Measurements from ENCODE around the gene ZNF608. TPM values are rescaled to one million over a fixed set of nuclear protein-coding genes. Genes with fewer than 3 reads are reported as not detected.

ZNF608 gene
- total RNA-seq, 1 donor from 2014 or later: 50.2 TPM

DNA sequence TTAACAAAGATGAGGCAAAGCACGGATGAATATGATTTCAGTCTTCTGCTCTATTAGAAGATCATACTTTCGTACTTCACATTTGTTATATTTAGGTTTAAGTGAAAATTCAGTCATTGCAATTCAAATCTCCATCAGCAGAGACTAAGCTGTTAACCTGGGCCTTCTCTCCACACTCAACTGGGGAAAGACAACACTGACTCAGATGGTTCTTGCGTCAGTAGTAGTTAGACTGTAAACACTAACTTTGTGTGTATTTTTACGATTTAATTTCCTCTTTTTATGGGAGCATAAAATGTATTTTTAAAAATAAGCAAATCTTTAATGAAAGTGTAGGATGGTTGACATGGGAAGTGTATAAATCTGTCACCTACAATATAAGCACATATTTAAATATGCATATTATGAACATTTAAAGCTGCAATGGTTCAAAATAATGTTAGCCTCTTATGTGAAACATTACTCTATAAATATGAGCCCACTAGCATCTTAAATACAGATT lies 42.7 kb upstream of the ZNF608 start:
- TF ChIP-seq, protein P1, sequence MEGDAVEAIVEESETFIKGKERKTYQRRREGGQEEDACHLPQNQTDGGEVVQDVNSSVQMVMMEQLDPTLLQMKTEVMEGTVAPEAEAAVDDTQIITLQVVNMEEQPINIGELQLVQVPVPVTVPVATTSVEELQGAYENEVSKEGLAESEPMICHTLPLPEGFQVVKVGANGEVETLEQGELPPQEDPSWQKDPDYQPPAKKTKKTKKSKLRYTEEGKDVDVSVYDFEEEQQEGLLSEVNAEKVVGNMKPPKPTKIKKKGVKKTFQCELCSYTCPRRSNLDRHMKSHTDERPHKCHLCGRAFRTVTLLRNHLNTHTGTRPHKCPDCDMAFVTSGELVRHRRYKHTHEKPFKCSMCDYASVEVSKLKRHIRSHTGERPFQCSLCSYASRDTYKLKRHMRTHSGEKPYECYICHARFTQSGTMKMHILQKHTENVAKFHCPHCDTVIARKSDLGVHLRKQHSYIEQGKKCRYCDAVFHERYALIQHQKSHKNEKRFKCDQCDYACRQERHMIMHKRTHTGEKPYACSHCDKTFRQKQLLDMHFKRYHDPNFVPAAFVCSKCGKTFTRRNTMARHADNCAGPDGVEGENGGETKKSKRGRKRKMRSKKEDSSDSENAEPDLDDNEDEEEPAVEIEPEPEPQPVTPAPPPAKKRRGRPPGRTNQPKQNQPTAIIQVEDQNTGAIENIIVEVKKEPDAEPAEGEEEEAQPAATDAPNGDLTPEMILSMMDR (IDR thresholded peaks at IDR 0.05; ENCODE audit: insufficient read depth, low read length, poor library complexity, severe bottlenecking): no peak
- Histone ChIP-seq H3K4me3 (ENCODE audit: low read depth, low read length) (no peak overlapping the region), H3K27me3 (ENCODE audit: control insufficient read depth, insufficient read depth, low read length) (no peaks in the 10 kb centered on the region), H3K36me3 (ENCODE audit: control insufficient read depth, insufficient read depth, low read length) (no peaks in the 10 kb centered on the region)
- DNase-seq (ENCODE audit: low read depth): no peak

DNA sequence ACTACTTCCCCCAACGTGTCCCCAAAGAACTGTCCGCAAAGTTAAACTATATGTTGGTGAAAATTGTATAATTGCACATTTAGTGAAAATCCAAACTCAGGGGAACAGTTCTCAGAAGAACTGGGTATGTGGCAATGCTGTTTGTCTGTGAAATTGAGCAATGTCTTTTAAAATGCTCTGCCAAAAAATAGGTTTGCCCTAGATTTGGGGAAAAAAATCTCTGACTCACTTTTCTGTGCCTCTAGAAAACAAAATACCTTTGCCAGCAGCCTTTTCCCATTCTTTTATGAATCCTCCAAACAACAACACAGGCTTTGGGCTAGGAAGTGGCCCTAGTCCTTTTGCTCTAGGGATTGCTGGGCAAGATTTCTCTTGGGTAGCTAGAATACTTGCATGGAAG lies 37.4 kb upstream of the ZNF608 start:
- Histone ChIP-seq H3K27me3 (ENCODE audit: control insufficient read depth, insufficient read depth, low read length) (no peaks in the 10 kb centered on the region), H3K36me3 (ENCODE audit: control insufficient read depth, insufficient read depth, low read length) (no peaks in the 10 kb centered on the region), H3K4me3 (ENCODE audit: low read depth, low read length) (no peak overlapping the region)
- no peak for DNase-seq (ENCODE audit: low read depth)
- TF ChIP-seq, protein P1 (IDR thresholded peaks at IDR 0.05; ENCODE audit: insufficient read depth, low read length, poor library complexity, severe bottlenecking): no peak

DNA sequence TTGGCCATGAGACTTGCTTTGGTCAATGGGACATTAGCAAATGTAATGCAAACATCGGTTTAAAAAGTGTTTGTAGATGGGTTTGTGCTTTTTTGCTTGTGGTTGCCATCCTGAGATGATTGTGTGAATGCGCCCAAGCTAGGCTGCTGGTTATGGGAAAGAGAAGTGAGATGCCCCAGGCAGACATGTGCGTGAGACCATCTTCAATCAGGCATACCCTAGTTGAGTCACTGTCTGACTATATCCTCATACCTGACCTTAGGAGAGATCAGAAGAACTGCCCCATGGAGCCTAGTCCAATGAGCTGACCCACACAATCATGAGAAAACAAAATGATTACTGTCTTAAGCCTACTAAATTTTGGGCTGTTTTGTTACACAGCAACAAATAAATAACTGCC lies 36.8 kb upstream of the ZNF608 start:
- TF ChIP-seq, protein P1 (IDR thresholded peaks at IDR 0.05; ENCODE audit: insufficient read depth, low read length, poor library complexity, severe bottlenecking): no peak

DNA sequence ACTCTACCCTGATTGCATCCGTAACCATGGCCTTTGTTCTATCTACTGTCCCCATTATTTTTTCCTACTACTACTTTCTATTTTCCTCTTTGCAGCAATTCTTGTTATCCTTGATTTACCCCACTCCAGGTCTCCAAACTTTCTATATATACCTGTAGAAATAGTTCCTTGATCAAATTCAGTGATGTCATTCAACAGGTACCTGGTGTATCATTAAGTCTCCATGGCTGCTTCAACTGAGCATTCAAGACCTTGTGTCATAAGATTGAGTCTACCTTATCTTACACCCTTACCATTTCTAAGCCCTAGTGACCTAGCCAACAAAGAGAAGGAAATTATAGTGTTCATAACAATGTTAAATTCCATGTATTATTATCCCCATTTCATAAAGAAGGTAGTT lies 35.8 kb upstream of the ZNF608 start:
- Histone ChIP-seq H3K27me3 (ENCODE audit: control insufficient read depth, insufficient read depth, low read length) (no peaks in the 10 kb centered on the region), H3K36me3 (ENCODE audit: control insufficient read depth, insufficient read depth, low read length) (no peaks in the 10 kb centered on the region), H3K4me3 (ENCODE audit: low read depth, low read length) (no peak overlapping the region)
- DNase-seq (ENCODE audit: low read depth): no peak
- TF ChIP-seq, protein P1 (IDR thresholded peaks at IDR 0.05; ENCODE audit: insufficient read depth, low read length, poor library complexity, severe bottlenecking): no peak

More for the DNA sequence above, 36.8 kb upstream of the ZNF608 start:
- Histone ChIP-seq H3K27me3 (ENCODE audit: control insufficient read depth, insufficient read depth, low read length) (no peaks in the 10 kb centered on the region), H3K36me3 (ENCODE audit: control insufficient read depth, insufficient read depth, low read length) (no peaks in the 10 kb centered on the region), H3K4me3 (ENCODE audit: low read depth, low read length) (no peak overlapping the region)
- DNase-seq (ENCODE audit: low read depth): no peak

DNA sequence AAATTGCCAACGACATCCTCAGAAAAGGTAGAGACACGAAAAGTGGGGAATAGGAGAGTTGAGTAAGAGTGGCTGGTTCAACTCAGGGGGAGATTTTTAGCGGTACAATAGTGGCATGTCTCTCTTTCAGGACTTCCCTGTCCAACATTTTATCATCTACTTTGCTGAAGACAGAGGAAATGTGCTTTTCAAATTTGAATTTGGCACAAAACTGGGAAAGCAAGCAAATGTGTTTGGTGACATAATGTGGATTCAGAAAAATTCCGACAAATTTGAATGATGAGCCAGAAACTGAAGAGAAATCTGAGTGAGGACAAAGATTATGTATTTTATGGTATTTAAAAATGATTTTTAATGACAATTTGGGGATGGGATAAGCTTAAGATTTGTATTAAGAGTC lies 33.6 kb upstream of the ZNF608 start:
- H3K27me3 ChIP-seq (ENCODE audit: control insufficient read depth, insufficient read depth, low read length): no peaks in the 10 kb centered on the region
- H3K36me3 ChIP-seq (ENCODE audit: control insufficient read depth, insufficient read depth, low read length): no peaks in the 10 kb centered on the region
- TF ChIP-seq, protein P1 (IDR thresholded peaks at IDR 0.05; ENCODE audit: insufficient read depth, low read length, poor library complexity, severe bottlenecking): no peak
- no peak overlapping the region for H3K4me3 ChIP-seq (ENCODE audit: low read depth, low read length)
- no peak for DNase-seq (ENCODE audit: low read depth)
